NCI-H446 (cell line): ENCODE results near the gene SART3.

Source experiments
- DNase-seq, 2 experiments: peaks; one replicate each; lab custom pipeline; 2025; lab: John Stamatoyannopoulos, UW

The SART3 gene

DNA sequence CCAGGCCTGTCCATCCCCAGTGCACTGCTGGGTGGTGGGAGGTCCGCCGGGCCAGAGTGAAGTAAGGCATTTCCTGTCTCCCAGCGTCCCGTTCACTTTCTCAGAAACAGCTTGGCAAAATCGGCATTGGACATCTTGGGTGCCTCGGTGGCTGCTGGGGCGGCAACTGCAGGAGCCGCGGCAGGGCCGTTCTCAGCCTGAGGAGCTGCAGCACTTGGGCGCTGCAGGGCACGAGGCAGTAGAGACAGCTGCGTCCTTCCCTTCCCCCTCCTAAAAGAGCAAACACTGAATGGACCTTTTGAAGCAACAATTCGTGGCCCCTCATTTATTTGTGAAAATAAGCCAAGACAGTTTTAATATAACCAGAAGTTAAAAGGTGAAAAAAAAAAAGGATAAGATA, 37.6 kb downstream of the SART3 start:
- no peak for DNase-seq

DNA sequence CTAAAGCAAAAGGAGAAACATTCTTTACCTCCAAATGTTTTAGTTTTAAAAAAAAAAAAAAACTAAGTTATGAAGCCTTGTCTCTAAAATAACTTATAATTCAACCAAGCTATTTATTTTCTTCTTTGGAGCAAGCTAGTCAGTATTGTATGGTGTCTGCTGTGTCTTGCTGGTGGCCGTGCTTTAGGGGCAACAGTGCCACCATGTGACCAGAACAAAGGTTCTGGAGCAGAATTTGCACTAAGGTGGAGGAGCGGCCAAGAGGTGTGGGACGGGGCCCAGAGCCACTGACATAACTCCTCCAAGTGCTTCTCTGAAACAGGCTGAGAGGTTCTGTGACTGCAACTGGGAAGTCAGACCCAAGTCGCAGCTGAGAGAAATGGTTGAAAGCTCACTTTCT, 41.4 kb downstream of the SART3 start:
- DNase-seq: no peak

DNA sequence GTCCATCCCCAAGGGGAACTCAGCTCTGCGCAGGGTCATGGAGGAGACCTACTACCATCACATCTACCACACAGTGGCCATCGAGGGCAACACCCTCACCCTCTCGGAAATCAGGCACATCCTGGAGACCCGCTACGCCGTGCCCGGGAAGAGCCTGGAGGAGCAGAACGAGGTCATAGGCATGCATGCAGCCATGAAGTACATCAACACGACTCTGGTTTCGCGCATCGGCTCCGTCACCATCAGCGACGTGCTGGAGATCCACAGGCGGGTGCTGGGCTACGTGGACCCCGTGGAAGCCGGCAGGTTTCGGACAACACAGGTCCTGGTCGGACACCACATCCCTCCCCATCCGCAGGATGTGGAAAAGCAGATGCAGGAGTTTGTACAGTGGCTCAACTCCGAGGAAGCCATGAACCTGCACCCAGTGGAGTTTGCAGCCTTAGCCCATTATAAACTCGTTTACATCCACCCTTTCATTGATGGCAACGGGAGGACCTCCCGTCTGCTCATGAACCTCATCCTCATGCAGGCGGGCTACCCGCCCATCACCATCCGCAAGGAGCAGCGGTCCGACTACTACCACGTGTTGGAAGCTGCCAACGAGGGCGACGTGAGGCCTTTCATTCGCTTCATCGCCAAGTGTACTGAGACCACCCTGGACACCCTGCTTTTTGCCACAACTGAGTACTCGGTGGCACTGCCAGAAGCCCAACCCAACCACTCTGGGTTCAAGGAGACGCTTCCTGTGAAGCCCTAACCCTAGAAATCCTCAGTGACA, 42.1 kb downstream of the SART3 start:
- no peak for DNase-seq

DNA sequence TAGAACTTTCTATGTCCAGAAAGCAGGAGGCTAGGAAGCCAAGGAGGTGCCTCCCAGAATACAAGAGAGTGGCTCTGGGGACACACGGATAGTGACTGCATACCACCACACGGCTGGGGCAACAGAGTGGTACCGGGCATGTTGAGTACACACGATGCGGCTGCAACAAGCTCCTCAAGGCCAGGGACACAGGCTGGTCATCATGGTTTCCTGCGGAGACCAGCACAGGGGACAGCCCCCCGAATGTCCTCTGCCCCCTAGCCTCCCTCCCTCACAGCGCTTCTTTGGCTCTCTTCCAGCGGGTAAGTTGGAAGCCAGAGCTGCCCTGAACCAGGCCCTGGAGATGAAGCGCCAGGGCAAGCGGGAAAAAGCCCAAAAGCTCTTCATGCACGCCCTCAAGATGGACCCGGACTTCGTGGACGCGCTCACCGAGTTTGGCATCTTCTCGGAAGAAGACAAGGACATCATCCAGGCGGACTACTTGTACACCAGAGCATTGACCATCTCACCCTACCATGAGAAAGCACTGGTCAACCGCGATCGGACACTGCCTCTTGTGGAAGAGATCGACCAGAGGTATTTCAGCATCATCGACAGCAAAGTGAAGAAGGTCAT, 42.8 kb downstream of the SART3 start:
- DNase-seq: no peak

DNA sequence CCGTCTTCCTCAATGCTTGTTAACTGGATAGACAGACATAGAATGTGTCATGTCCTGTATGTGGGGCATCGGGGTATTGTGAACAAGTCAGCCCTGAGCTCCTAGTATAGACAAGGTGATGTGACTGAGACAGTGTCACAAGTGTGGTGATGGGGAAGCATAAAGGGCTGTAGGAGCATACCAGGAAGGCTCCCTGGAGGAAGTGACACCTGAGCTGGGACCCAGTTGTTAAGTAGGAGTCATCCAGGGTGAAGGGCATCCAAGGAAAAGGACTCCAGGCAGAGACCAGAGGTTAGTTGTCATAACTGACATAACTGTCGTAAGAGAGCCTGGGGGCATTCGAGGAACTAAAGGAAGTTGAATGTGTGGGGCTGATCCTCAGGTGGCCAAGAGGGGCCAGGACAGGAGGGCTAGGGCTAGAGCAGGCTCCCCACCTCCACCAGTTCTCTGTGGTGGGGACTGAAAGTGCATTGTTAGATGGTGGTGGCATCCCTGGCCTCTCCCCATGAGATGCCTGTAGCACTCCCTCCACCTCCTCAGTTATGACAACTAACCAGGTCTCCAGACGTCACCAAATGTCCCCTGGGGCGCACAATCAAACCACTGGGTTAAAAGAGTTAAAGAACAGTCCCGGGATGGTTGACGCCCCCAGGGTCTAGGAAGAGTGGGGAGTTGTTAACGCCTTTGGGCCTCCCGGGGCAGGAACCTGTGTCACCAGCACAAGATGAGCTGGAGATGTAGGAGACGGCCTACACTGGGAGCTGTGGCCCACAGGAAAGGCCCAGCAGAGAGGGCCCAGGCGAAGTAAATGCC, 43.5 kb downstream of the SART3 start:
- no peak for DNase-seq

DNA sequence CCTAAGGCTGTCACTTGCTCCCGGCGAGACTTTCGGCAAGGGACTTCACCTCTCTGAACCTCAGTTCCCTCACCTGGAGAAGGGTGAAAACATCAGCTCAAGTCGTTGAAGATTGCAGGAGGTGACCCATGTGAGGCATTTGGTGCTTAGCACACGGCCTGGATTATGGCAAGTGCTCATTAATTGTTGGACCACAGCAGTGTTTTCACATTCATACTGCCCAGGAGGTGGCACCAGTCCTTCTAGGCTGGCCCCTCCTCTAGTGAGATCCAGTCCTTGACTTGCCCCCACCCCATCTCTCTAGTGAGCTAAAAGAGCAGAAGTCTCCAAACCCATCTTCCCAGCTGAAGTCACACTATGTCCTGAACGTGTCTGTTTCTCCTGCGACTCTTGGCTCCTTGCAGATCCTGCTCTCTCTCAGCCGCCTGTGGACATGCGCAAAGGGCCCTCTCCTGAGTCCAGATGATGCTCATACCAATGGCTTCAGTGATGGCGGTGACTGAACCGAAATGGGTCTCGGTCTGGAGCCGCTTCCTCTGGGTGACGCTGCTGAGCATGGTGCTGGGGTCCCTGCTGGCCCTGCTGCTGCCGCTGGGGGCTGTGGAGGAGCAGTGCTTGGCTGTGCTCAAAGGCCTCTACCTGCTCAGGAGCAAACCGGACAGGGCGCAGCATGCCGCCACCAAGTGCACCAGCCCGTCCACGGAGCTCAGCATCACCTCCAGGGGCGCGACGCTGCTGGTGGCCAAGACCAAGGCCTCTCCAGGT, 44.3 kb downstream of the SART3 start:
- DNase-seq: no peak

DNA sequence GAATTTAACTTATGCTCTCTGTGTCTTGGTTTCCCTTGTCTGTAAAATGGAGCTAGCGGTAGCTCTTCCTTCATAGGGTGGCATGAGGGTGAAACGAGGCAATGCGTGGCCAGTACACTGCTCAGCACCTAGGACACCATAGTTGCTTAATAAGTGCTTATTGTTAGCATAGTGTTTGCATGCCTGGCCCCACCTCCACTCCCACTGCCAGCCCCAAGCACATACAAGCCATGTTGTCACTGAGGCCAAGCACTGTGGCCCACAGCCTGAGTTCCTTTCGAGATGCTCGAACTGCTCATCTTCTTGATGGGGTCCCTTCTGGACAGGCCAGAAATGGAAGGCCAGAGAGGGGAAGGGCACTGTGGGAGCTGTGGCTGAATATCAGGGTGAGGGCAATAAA, 45.1 kb downstream of the SART3 start:
- DNase-seq: no peak

DNA sequence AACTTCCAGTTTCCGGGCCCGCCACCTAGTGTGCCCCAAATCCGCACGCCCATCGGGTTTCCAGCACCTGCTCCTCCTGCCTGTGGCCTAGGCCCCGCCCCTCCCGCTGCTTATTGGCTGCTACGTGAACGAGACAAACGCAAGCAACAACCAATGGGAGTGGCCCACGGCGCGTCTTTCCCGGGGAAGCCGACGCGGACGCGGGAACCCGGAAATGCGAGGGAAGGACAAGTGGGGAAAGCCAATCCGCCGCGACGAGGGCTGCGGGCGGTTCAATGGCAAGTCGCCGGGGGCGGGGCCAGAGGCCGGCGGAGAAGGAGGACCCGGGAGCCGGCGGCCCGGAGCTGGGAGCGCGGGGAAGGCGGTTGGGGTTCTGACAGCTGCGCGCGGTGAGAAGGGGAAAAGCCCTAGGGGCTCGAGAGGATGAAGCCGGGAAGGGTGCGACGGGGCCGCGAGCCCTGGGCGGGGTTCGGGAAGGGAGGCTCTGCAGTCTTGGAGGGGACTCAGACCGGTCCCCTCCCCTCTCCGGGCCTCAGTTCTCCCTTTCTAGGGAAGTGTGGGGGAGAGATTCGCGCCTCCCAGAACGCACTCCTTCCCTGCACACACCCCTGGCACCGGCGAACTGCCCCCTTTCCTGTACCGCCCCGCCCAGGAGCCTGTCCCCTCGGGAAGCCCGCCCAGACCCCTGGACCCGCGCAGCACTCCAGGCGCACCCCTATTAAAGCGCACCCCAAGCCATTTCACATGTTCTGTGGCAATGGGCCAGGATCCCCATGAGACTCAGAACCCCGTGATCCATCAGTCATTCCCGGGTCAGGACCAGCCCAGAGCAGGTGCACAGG, 45.8 kb downstream of the SART3 start, which contains the start of gene FICD:
TSS of gene FICD (plus strand) at position 305 of the 842 bp plus-strand sequence. CDS start 1,696 bp downstream, outside the sequence.
- DNase-seq: peak; percentile 94 to 98

DNA sequence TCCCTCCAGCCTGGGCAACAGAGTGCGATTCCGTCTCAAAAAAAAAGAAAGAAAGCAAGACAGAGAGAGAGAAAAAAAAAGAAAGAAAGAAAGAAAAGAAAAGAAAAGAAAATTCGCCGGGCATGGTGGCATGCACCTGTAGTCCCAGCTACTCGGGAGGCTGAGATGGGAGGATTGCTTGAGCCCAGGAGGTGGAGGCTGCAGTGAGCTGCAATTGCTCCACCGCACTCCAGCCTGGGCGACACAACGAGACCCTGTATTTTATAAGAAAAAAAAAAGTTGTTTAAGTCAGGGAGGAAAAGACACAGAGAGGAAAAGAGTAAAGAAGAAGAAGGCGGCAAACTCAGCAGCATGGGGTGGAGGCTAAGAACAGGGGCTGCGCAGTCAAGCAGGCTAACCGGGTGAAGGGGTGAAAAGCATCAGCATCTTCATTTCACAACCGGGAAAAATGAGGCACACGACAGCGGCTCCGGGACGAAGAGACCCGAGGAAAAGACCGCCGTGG, 46.5 kb downstream of the SART3 start:
- no peak for DNase-seq

DNA sequence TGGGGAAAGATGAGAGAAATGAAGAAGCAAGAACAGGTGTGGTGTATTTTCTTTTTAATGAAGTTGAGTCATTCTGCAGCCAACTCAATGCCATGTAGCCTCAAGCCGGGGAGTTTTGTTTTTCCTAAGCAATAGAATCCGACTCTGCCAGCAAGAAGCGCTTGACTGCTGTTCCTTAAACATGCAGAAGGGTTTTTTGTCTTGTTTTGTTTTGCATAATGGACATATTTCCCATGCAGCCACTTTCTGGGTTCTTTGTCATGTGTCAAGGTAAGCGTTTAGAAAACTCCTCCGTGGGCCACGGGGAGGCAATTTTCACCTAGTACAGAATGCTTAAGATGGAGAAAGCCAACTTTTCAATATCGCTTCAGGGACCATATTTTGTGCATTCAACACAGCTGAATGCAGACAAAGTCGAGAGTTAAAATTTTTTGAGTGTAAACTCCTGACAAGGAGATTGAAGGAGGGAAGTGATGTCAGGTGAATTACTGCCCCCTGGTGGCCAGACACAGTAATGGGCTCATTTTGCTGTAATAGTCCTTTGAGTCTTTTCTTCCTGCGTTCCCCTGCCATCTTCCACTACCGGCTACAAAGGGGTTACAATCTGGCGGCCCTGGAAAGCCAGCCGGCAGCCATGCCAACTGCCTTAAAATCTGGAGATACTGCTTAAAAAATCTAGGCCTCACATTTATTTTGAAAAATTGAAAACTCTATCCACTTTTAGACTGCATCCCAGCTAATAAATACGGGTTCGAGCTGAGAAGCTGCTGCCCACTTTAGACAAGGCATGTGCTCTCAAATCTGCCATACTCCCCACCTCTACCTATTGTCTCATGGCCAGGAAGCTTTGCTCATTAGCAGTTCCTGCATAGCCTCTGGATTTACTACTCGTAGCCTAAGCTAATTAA, 49.1 kb downstream of the SART3 start:
- DNase-seq: peak; percentile 69 to 78

DNA sequence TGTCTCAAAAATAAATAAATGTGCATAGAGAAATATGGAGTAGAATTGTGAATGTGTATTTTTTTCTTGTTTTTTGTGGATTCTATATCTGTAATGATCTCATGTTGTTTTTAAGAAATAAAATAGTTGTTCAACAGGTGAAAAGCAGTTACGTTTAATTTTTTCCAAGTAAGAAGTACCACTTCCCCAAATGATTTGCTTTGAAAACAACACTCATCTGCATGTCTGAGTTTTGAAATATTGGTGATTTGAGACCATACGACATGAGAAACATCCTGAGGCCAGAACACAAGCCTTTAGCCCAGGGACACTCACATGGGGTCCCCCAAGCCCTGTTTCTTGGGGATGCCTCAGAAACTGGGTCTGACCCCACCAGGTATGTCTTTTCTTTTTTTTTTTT, 50.1 kb downstream of the SART3 start:
- DNase-seq: no peak

DNA sequence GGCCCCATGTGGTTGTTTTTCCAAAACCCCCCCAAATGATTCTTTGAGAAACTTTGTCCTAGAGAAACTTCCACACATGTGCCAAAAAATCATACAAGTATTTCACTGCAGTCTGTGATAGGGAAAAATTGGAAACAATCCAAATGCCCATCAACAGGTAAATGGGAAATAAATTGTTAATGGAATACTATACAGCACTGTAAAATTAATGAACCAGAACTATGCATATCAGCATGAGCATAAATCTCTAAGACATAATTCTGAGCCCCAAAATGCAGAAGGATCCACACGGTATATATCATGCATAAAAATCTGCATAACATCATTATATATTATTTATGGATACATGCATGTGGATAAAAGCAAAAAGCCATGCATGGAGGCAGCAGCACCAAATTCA, 51.2 kb downstream of the SART3 start:
- no peak for DNase-seq

DNA sequence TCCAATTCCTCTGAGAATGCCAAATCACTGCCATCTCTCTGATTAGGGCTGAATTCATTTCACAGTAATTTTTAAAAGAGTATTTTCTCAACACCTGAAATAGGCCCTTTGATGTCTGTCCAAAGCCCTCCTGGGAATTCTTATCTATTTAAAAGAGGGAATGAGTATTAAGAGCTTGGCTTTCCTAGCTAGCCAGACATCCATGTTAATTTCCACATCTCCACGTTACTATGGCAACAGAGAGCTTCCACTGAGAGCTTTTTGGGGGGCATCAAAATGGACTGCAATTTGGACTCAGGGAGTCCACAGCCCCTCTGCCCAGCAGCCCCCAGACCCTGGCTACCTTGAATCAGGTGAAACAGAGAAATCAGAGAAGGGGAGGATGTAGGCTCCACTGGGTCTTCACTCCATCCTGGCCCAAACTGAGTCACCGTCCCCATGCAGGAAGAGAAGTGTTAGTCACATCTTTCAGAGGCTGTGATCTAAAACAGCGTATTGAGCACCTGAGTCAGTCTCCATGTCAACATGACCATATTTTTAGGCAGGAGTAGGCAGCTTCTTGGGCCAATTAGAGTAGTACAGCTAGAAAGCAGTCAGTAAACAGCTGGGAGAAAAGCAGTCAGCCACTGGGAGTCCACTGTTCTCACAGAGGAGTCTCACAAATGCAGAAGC, 52.9 kb downstream of the SART3 start:
- DNase-seq: no peak

DNA sequence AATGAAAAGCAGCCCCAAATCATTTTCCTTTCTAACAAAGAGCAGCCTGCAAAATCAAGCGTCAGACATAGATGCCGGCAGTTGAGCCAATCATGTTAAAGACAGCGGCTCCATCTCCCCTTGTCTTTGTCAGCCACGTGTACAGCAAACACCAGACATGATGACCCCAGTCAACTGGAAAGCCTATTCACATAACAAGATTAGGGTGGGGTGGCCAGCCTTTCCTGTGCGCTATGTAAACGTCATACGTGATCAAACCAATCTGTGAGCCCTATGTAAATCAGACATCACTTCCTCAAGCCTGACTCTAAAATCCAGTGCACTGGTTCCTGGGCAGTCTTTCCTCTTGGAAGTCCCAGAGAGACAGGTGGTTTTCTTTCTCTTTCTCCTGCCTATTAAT, 55.8 kb downstream of the SART3 start:
- DNase-seq: no peak

DNA sequence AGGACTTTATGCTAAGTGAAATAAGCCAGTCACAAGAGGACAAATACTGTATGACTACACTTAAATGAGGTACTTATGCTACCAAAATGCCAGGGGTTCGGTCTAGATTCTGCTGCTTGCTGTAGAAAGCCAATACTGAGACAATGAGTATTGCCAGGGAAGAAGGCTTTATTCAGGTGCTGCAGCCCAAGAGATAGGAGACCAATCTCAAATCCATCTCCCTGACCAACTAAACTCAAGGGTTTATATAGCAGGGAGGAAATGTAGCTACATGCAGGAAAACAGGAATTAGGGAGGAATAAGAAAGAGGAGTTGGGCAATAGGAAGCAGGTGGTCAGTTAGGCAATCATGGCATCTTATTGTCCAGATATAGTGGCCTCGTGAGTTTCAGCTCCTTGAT, 58.1 kb downstream of the SART3 start:
- no peak for DNase-seq

DNA sequence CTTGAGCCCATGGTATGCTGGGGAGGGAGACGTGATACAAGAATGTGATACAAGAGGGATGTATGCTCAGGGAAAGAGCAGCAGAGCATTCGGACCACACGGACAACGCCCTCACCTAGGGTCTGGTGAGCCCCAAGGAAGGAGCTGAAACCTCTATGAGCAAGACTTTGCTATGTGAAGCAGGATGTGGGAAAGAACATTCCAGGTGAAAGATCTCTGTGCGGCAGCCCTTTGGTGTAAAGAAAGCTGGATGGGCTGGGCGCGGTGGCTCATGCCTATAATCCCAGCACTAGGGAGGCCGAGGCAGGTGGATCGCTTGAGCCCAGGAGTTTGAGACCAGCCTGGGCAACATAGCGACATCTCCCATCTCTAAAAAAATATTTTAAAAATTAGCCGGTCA, 62.8 kb downstream of the SART3 start:
- DNase-seq: no peak

DNA sequence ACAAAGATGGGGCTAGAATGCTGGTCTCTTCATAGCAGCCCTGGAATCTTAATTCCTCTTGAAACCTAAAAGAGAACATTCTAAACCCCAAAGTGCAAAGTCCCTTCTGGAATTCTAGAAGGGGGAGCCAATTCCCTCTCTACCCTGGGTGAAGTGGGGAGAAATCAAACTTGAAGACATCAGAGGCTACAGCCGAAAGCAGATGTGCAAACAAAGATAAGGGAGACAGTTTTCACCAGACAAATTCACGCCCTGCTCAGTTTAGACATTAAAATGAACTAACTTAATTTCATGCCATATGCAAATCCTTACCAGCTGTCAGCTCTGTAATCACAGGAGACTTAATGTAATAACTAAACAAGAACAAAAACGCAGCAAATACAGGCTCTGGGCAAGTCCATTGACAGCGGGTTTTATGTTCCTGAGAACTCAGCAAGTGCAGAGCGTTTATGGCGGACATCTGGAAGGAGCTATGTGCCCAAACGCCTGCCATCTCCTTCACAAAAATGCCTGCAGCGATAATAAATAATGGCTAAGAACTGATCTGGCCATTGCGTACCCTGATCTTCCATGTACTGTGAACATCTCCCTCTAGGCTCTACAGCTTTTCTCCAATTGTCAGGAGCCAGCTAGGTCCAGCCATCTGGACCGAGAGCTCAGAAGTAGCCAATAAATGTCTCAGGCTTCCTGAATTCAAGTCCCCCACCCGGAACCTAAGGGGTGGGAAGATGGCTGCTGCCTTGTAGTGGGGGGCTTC, 65.0 kb downstream of the SART3 start:
- no peak for DNase-seq

DNA sequence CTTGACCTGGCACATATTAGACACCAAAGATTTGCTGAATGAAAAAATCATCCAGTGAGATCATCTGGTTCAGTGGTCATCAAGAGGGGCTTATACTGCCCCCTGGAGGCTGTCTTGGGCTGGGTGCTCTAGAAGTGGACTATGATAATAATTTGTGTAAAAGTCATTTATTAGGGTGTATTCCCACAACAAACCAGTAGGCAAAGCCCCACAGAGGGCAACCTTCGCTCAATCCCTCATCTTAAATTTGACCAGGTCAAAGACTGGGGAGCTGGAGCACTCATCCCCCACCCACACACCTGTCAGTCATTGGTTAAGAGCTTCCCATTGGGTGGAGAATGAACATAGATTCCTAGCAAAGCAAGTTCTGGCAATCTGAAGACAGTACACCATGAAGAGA, 65.9 kb downstream of the SART3 start:
- DNase-seq: peak in 1 of 2 experiments; percentile 50

DNA sequence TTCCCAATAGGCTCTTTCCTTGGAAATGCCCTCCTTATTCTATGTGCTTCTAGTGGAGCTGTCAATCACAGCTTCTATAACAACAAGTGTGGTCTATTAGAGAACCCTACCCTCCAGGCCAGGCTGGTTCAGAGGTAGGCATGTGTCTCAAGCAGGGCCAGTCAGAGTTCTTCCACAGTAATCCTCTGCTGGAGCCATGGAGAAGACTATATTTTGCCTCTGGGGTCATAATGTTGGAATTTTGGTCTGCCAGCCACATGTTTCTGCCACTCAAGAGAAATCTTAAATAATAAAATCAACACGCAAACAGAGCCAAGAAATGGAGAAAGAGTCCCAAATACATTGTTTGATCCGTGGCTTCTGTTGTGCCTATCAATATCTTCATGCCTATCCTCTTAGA, 69.7 kb downstream of the SART3 start:
- no peak for DNase-seq
